ENCODE measurements around the gene TBC1D19. TPM values are rescaled to one million over a fixed set of nuclear protein-coding genes. Genes with fewer than 3 reads are reported as not detected.
"Not testable (repeated sequence)": the region's sequence is repeated elsewhere in the genome, so short reads cannot be mapped to it uniquely, and the experiment has no call there.

TBC1D19 gene
- total RNA-seq, 2 experiments from 2014 or later: 3.8 to 4.1 TPM

DNA sequence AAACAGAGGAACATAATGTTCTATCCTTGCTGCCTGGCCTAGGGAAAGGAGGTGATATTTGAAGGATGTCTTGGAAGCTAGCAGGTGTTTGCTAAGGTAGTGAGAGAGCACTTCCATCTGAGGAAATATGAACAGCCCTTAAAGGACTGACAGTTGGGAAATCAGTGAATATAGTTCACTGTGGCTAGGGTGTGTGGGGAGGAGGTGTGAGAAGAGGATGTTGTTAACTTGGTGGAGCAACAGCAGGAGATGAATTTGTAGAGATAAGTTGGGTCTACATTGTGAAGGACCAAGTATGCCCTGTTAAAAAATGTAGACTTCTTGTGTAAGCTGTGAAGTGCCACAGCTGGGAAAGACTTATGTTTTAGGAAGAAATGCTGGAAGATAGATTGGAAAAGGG lies 25.5 kb downstream of the TBC1D19 start:
- Mint-ChIP-seq H3K27me3 (ENCODE audit: low read depth) (no peaks in the 10 kb centered on the region), H3K36me3 (ENCODE audit: low read depth) (no peaks in the 10 kb centered on the region), H3K9me3 (no peaks in the 10 kb centered on the region), H3K4me1 (ENCODE audit: low read depth) (peaks cover 9% of the 10 kb centered on the region), H3K4me3 (no peak overlapping the region), H3K27ac (no peak overlapping the region)
- CTCF ChIA-PET: no interaction called here
- DNase-seq: no peak
- intact Hi-C loops (cut with micrococcal nuclease): no loop called here

GRCh38 chr4:26609868-26610267 lies 26.0 kb downstream of the TBC1D19 start:
- DNase-seq: no peak
- peaks cover 9% of the 10 kb centered on the region for H3K4me1 Mint-ChIP-seq (ENCODE audit: low read depth)
- H3K27me3 Mint-ChIP-seq (ENCODE audit: low read depth): no peaks in the 10 kb centered on the region
- H3K36me3 Mint-ChIP-seq (ENCODE audit: low read depth): no peaks in the 10 kb centered on the region
- H3K4me3 Mint-ChIP-seq: no peak overlapping the region
- H3K27ac Mint-ChIP-seq: no peak overlapping the region
- CTCF ChIA-PET: no interaction called here
- H3K9me3 Mint-ChIP-seq: no peaks in the 10 kb centered on the region
- intact Hi-C loops (cut with micrococcal nuclease): no loop called here

DNA sequence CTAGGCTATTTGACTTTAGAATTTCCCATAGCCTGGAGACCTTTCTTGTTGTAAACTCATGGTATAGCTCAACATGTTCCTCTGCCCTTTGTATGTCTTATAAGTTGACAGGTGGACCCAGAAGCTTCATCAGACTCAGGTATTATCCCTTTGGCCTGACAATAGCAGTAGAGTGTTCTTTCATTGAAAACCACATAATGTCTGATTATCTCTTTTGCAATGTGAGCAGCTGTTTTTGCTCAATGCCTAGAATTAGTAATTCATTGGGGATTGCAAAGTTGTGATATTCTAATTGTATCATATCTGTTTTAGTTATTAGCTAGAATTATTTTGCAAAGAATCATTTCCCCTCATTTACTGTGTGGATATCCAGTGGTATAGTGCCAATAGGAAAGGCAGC lies 27.5 kb downstream of the TBC1D19 start:
- Mint-ChIP-seq H3K27me3 (ENCODE audit: low read depth) (no peaks in the 10 kb centered on the region), H3K4me3 (no peak overlapping the region), H3K4me1 (ENCODE audit: low read depth) (peaks cover 9% of the 10 kb centered on the region), H3K36me3 (ENCODE audit: low read depth) (peaks cover 3% of the 10 kb centered on the region), H3K9me3 (no peaks in the 10 kb centered on the region), H3K27ac (no peak overlapping the region)
- intact Hi-C loops (cut with micrococcal nuclease): no loop called here
- DNase-seq: no peak
- CTCF ChIA-PET: no interaction called here

- peaks cover 3% of the 10 kb centered on the region for H3K36me3 Mint-ChIP-seq (ENCODE audit: low read depth)
- intact Hi-C loops (cut with micrococcal nuclease): no loop called here
- CTCF ChIA-PET: no interaction called here
Observed at GRCh38 chr4:26611885-26612284, 28.0 kb downstream of the TBC1D19 start.

GRCh38 chr4:26613237-26613636 lies 29.4 kb downstream of the TBC1D19 start:
- DNase-seq: no peak
- CTCF ChIA-PET: no interaction called here
- Mint-ChIP-seq H3K36me3 (ENCODE audit: low read depth) (peaks cover 11% of the 10 kb centered on the region), H3K27ac (no peak overlapping the region), H3K4me3 (no peak overlapping the region), H3K9me3 (no peaks in the 10 kb centered on the region), H3K4me1 (ENCODE audit: low read depth) (peaks cover 9% of the 10 kb centered on the region), H3K27me3 (ENCODE audit: low read depth) (no peaks in the 10 kb centered on the region)
- intact Hi-C loops (cut with micrococcal nuclease): no loop called here

More at GRCh38 chr4:26611885-26612284, 28.0 kb downstream of the TBC1D19 start:
- Mint-ChIP-seq H3K4me1 (ENCODE audit: low read depth) (peaks cover 9% of the 10 kb centered on the region), H3K9me3 (no peaks in the 10 kb centered on the region), H3K27me3 (ENCODE audit: low read depth) (no peaks in the 10 kb centered on the region), H3K27ac (no peak overlapping the region), H3K4me3 (no peak overlapping the region)
- no peak for DNase-seq

DNA sequence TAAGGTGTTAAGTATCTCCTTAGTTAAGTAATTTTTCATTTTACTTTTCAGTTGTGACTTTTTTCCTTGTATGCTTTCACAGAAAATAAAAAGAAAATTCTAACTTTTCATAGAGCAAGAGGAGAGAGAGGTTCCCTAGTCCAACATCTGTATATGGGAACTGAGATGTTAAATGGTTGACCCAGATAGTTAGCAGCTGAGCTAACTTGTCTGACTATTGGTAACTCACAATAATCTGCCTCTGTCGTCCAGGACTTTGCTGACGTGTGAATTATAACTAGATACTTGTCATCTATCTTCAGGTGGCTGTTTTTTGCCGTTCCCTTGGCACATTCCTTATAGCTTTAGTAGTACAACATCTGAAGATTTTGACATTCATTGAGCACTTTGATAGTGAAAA lies 29.9 kb downstream of the TBC1D19 start:
- intact Hi-C loops (cut with micrococcal nuclease): no loop called here
- CTCF ChIA-PET: no interaction called here
- no peak for DNase-seq

GRCh38 chr4:26619784-26620183 lies 35.9 kb downstream of the TBC1D19 start:
- Mint-ChIP-seq H3K27me3 (ENCODE audit: low read depth) (no peaks in the 10 kb centered on the region), H3K27ac (no peak overlapping the region), H3K4me1 (ENCODE audit: low read depth) (no peaks in the 10 kb centered on the region), H3K4me3 (no peak overlapping the region), H3K36me3 (ENCODE audit: low read depth) (peaks cover 18% of the 10 kb centered on the region), H3K9me3 (no peaks in the 10 kb centered on the region)
- DNase-seq: no peak
- intact Hi-C loops (cut with micrococcal nuclease): no loop called here
- CTCF ChIA-PET: no interaction called here

More for the DNA sequence above, 29.9 kb downstream of the TBC1D19 start:
- Mint-ChIP-seq H3K4me1 (ENCODE audit: low read depth) (peaks cover 9% of the 10 kb centered on the region), H3K27me3 (ENCODE audit: low read depth) (no peaks in the 10 kb centered on the region), H3K4me3 (no peak overlapping the region), H3K9me3 (no peaks in the 10 kb centered on the region), H3K36me3 (ENCODE audit: low read depth) (peaks cover 11% of the 10 kb centered on the region), H3K27ac (no peak overlapping the region)

- Mint-ChIP-seq H3K27ac (no peak overlapping the region), H3K9me3 (no peaks in the 10 kb centered on the region), H3K4me1 (ENCODE audit: low read depth) (no peaks in the 10 kb centered on the region), H3K4me3 (no peak overlapping the region), H3K27me3 (ENCODE audit: low read depth) (no peaks in the 10 kb centered on the region), H3K36me3 (ENCODE audit: low read depth) (peaks cover 14% of the 10 kb centered on the region)
- intact Hi-C loops (cut with micrococcal nuclease): no loop called here
- CTCF ChIA-PET: no interaction called here
- no peak for DNase-seq
Observed at GRCh38 chr4:26621366-26621765, 37.5 kb downstream of the TBC1D19 start.

GRCh38 chr4:26622913-26623312 lies 39.0 kb downstream of the TBC1D19 start:
- DNase-seq: no peak
- Mint-ChIP-seq H3K27me3 (ENCODE audit: low read depth) (no peaks in the 10 kb centered on the region), H3K36me3 (ENCODE audit: low read depth) (peaks cover 11% of the 10 kb centered on the region), H3K4me1 (ENCODE audit: low read depth) (no peaks in the 10 kb centered on the region), H3K4me3 (no peak overlapping the region), H3K27ac (no peak overlapping the region), H3K9me3 (no peaks in the 10 kb centered on the region)
- CTCF ChIA-PET: no interaction called here
- intact Hi-C loops (cut with micrococcal nuclease): no loop called here

- H3K4me1 Mint-ChIP-seq (ENCODE audit: low read depth); H3K27me3 Mint-ChIP-seq (ENCODE audit: low read depth); H3K9me3 Mint-ChIP-seq; CTCF ChIA-PET; H3K27ac Mint-ChIP-seq; intact Hi-C loops (cut with micrococcal nuclease); DNase-seq; H3K4me3 Mint-ChIP-seq: not testable (repeated sequence)
- H3K36me3 Mint-ChIP-seq (ENCODE audit: low read depth): peaks cover 15% of the 10 kb centered on the region
Observed at GRCh38 chr4:26626658-26627057, 42.8 kb downstream of the TBC1D19 start.

GRCh38 chr4:26632916-26633315 lies 49.0 kb downstream of the TBC1D19 start:
- intact Hi-C loops (cut with micrococcal nuclease): no loop called here
- no peak for DNase-seq
- H3K27ac Mint-ChIP-seq: no peak overlapping the region
- CTCF ChIA-PET: no interaction called here
- no peaks in the 10 kb centered on the region for H3K27me3 Mint-ChIP-seq (ENCODE audit: low read depth)
- H3K36me3 Mint-ChIP-seq (ENCODE audit: low read depth): peaks cover 17% of the 10 kb centered on the region
- H3K4me1 Mint-ChIP-seq (ENCODE audit: low read depth): no peaks in the 10 kb centered on the region
- H3K9me3 Mint-ChIP-seq: no peaks in the 10 kb centered on the region
- no peak overlapping the region for H3K4me3 Mint-ChIP-seq

- DNase-seq: no peak
- CTCF ChIA-PET: interaction anchor here (0.6 to 0.7 kb wide), 2 partner anchors 36 to 632 kb away, joined by 3 to 4 read pairs; no protein-coding TSS in a partner anchor
- no peaks in the 10 kb centered on the region for H3K9me3 Mint-ChIP-seq
- H3K4me1 Mint-ChIP-seq (ENCODE audit: low read depth): no peaks in the 10 kb centered on the region
- no peaks in the 10 kb centered on the region for H3K27me3 Mint-ChIP-seq (ENCODE audit: low read depth)
- no peak overlapping the region for H3K4me3 Mint-ChIP-seq
- H3K36me3 Mint-ChIP-seq (ENCODE audit: low read depth): peaks cover 10% of the 10 kb centered on the region
- intact Hi-C loops (cut with micrococcal nuclease): no loop called here
- no peak overlapping the region for H3K27ac Mint-ChIP-seq
Observed at GRCh38 chr4:26634237-26634636, 50.4 kb downstream of the TBC1D19 start.

DNA sequence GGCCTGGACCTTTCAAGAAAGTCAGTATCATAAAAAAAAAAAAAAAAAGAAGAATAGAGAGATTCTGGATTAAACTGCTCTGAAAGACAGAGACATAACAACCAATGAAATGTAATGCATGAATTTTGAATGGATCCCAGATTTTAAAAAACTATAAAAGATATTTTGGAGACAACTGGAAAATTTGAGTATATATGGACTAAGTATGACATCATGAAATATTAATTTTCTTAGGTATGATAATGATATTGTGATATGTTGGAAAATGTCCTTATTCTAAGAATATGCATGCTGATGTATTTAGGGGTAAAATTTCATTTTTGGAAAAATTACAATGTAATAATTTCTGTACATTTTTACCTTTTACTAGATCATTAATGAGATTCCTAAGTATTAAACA lies 52.6 kb downstream of the TBC1D19 start:
- intact Hi-C loops (cut with micrococcal nuclease): no loop called here
- no peak overlapping the region for H3K27ac Mint-ChIP-seq
- H3K4me3 Mint-ChIP-seq: no peak overlapping the region
- H3K4me1 Mint-ChIP-seq (ENCODE audit: low read depth): no peaks in the 10 kb centered on the region
- H3K9me3 Mint-ChIP-seq: no peaks in the 10 kb centered on the region
- peaks cover 16% of the 10 kb centered on the region for H3K36me3 Mint-ChIP-seq (ENCODE audit: low read depth)
- no peaks in the 10 kb centered on the region for H3K27me3 Mint-ChIP-seq (ENCODE audit: low read depth)
- no peak for DNase-seq
- CTCF ChIA-PET: no interaction called here

DNA sequence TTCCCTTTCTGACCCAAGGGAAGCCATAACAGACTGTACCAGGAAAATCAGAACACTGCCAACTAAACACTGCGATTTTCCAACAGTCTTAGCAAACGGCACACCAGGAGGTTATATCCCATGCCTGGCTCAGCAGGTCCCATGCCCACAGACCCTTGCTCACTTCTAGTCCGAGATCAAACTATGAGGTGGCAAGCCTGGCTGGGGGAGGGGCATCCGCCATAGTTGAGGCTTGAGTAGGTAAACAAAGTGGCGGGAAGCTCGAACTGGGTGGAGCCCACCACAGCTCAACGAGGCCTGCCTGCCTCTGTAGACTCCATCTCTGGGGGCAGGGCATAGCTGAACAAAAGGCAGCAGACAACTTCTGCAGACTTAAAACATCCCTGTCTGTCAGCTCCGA lies 56.8 kb downstream of the TBC1D19 start:
- H3K9me3 Mint-ChIP-seq; intact Hi-C loops (cut with micrococcal nuclease); CTCF ChIA-PET; H3K27ac Mint-ChIP-seq; H3K4me1 Mint-ChIP-seq (ENCODE audit: low read depth); H3K4me3 Mint-ChIP-seq; H3K27me3 Mint-ChIP-seq (ENCODE audit: low read depth); DNase-seq: not testable (repeated sequence)
- H3K36me3 Mint-ChIP-seq (ENCODE audit: low read depth): peaks cover 29% of the 10 kb centered on the region

Measured in activated naive CD4-positive, alpha-beta T cell treated with anti-CD3 and anti-CD28 coated beads for 36 hours (primary cell).